ENCODE data around the gene SLC25A41. TPM values are rescaled to one million over a fixed set of nuclear protein-coding genes. Genes with fewer than 3 reads are reported as not detected.

Gene SLC25A41
- total and polyA plus RNA-seq, 9 of the 15 experiments (the other 6 are each of a cell fraction or from before 2014, with no cell fraction given): 0.08 to 4.2 (median 1.6) TPM

DNA sequence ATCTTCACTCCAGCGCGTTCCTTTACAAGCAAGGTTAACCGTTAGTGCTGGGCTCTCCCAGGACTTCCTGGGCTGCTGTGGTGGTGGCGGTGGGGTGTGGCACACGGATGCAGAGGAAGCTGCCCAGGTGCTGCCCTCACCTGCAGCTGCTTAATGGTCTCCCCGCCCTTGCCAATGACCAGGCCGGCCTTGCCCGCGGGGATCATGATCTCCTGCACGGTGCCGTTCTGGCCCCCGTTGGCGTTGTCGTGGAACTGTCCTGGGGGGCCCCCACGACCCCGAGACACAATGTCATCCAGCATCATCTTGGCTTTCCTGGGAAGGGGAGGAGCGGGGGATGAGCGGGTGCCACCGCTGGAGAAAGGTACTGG, 15.0 kb downstream of the SLC25A41 start:
- in situ Hi-C loops (cut with MboI) (no loop called here), intact Hi-C loops (cut with micrococcal nuclease) (no loop called here)
- FAIRE-seq (no peak), ATAC-seq (no peak), DNase-seq (ENCODE audit: extremely low read depth in 1 of 4, low spot score in 3 of 4) (no peak)
- H3K9me1 ChIP-seq (ENCODE audit: control insufficient read depth, insufficient read depth, low read length): peaks cover 11% of the 10 kb centered on the region
- no TSS peak for BruUV-seq (replicated peaks)
- peaks cover 6 to 57% of the 10 kb centered on the region in 2 experiments; a peak in 3 of 5 replicates for H3K4me1 ChIP-seq (replicated peaks in 1 of 2; ENCODE audit: control insufficient read depth in 2 of 2, insufficient read depth in 2 of 2, low read length in 2 of 2)
- ChIA-PET POLR2A (interaction anchor here (0.6 kb wide), 1 partner anchor 758 kb away, joined by 5 read pairs; no protein-coding TSS in a partner anchor), CTCF (ENCODE audit: low intra/inter-chr PET ratio) (no interaction called here)
- H3K27ac ChIP-seq (ENCODE audit: extremely low read depth, low read depth, low read length): no peak overlapping the region
- H3K36me3 ChIP-seq (ENCODE audit: control insufficient read depth, insufficient read depth, low read length): peaks cover 97% of the 10 kb centered on the region
- H3K9ac ChIP-seq (ENCODE audit: insufficient read depth in 1 of 2, low read depth in 2 of 2, low read length in 2 of 2): no peak overlapping the region
- peaks cover 51% of the 10 kb centered on the region for H4K20me1 ChIP-seq (replicated peaks; ENCODE audit: control insufficient read depth, insufficient read depth, low read length)
- no peak overlapping the region for H2AFZ ChIP-seq (ENCODE audit: low read depth, low read length)
- 97% methylated on average over 19 of the region's 19 CpGs for WGBS (ENCODE audit: insufficient coverage, low coverage, missing lambda C conversion rate)
- H3K9me3 ChIP-seq (replicated peaks; ENCODE audit: control insufficient read depth, insufficient read depth, low read depth, low read length): no peaks in the 10 kb centered on the region
- no peaks in the 10 kb centered on the region for H3K27me3 ChIP-seq (ENCODE audit: control insufficient read depth in 2 of 2, insufficient read depth in 2 of 2, low read length in 2 of 2)
- peak; percentile 61 for TF ChIP-seq RBFOX2 (IDR thresholded peaks at IDR 0.05; ENCODE audit: low read depth, low read length)
- peak; percentile 41; the same call in 1 of the 2 replicates for TF ChIP-seq POLR2G (IDR thresholded peaks at IDR 0.05; ENCODE audit: low read depth, low read length)
- no peak for TF ChIP-seq ZNF212 (CRISPR knock-in tag; IDR thresholded peaks at IDR 0.05)
- TF ChIP-seq PHF8 (IDR thresholded peaks at IDR 0.05; ENCODE audit: borderline replicate concordance, low read length): no peak
- no peak for TF ChIP-seq RBM25 (IDR thresholded peaks at IDR 0.05; ENCODE audit: low read depth, low read length, severe bottlenecking)
- TF ChIP-seq POLR2AphosphoS5 (IDR thresholded peaks at IDR 0.05; ENCODE audit: control insufficient read depth, insufficient read depth, low read depth, low read length): peak; percentile 50; the same call in 1 of the 2 replicates
- 0 out of 2 replicates have a peak, but pooled peaks have one; percentile 5 for TF ChIP-seq SUPT5H (IDR thresholded peaks at IDR 0.05)
- TF ChIP-seq TAF15 (IDR thresholded peaks at IDR 0.05; ENCODE audit: low read depth, low read length): no peak
- H3K79me2 ChIP-seq (ENCODE audit: control insufficient read depth, insufficient read depth, low read length): peaks cover 49% of the 10 kb centered on the region
- no peak overlapping the region for H3K4me2 ChIP-seq (ENCODE audit: insufficient read depth, low read length)
- H3K4me3 ChIP-seq: no peak overlapping the region
